Body of pancreas (tissue), 4 donors: ENCODE results near the gene ASS1.

Experiments
- CTCF ChIP-seq, 7 experiments: fragments of 450-650 bp in 4 of 7; fragments of 200-600 bp in 3 of 7; sonication (generic) in 3 of 7; IDR thresholded peaks; one replicate each; pipeline ENCODE4 v1.5.1; 2016 to 2019; ENCODE audit warnings: antibody characterized with exemption in 7 of 7
- POLR2A ChIP-seq, 3 donors: fragments of 450-650 bp; IDR thresholded peaks; one replicate each; pipeline ENCODE4 v1.6.1; 2016; ENCODE audit warnings: antibody characterized with exemption in 3 of 3, mild to moderate bottlenecking in 2 of 3

DNA sequence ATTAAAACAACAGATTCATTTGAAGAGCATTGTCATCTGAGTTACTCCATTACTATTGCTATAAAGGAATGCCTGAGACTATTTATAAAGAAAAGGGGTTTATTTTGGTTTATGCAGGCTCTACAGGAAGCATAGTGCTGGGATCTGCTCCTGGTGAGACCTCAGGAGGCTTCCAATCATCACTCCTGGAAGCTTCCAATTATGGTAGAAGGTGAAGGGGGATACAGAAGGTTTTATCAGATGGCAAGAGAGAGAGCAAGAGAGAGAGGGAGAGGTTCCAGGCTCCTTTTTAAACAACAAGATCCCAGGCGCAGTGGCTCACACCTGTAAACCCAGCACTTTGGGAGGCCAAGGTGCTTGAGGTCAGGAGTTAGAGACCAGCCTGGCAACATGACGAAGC lies 63.5 kb downstream of the ASS1 start:
- no peak for TF ChIP-seq CTCF (IDR thresholded peaks at IDR 0.05)
- TF ChIP-seq POLR2A (IDR thresholded peaks at IDR 0.05), result no peak
